Mononuclear cell (primary cell): ENCODE results near the gene AJAP1. TPM values are rescaled to one million over a fixed set of nuclear protein-coding genes. Genes with fewer than 3 reads are reported as not detected.

ENCODE experiments used
- H3K27me3 ChIP-seq: 2 replicates; pipeline ENCODE4 v1.6.0; 2011; ENCODE audit warnings: low read length, control low read depth; ENCODE audit not compliant: insufficient read depth
- H3K4me1 ChIP-seq: 2 replicates; pipeline ENCODE4 v1.5.1; 2011; ENCODE audit warnings: mild to moderate bottlenecking, low read length, control low read depth; ENCODE audit not compliant: insufficient read depth
- H3K4me3 ChIP-seq: 2 replicates; pipeline ENCODE4 v1.5.1; 2011; ENCODE audit warnings: mild to moderate bottlenecking, low read length, moderate library complexity
- H3K9me3 ChIP-seq: 2 replicates; pipeline ENCODE4 v1.5.1; 2011; ENCODE audit warnings: low read depth, mild to moderate bottlenecking, control low read depth, low read length
- total RNA-seq: library from RNA; depleted of rRNA; stranded (reverse); fragments of >200 nt; gene quantifications from one replicate; pipeline ENCODE4 v1.2.3, GENCODE V29; 2012

Gene AJAP1
- total RNA-seq, 1 donor, result under 0.01 TPM

- Histone ChIP-seq H3K9me3 (no peaks in the 10 kb centered on the region), H3K4me1 (no peaks in the 10 kb centered on the region), H3K27me3 (no peaks in the 10 kb centered on the region), H3K4me3 (no peak overlapping the region)
Measured at GRCh38 chr1:4781646-4782045, 127.2 kb downstream of the AJAP1 start.

DNA sequence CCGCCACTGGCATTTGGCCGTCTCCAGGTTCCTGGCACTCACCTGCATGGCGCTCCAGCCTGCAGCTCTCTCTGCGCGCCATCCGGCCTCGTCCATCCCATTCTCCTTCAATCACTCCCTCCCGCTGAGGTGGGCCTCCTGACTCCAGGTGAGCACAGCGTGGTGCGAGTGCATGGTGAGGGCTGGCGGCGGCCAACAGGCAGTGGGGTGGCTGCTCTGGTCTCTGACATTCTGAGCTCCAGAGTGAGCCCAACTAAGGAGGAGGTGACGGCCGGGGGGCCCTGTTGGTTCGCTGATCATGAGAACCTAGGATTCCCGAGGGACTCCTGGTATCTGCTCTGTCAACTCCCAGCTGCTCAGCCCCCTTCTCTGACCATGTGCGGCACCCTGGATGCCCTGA, 130.4 kb downstream of the AJAP1 start:
- no peaks in the 10 kb centered on the region for H3K27me3 ChIP-seq
- no peak overlapping the region for H3K4me3 ChIP-seq
- H3K9me3 ChIP-seq, result no peaks in the 10 kb centered on the region
- H3K4me1 ChIP-seq, result no peaks in the 10 kb centered on the region

DNA sequence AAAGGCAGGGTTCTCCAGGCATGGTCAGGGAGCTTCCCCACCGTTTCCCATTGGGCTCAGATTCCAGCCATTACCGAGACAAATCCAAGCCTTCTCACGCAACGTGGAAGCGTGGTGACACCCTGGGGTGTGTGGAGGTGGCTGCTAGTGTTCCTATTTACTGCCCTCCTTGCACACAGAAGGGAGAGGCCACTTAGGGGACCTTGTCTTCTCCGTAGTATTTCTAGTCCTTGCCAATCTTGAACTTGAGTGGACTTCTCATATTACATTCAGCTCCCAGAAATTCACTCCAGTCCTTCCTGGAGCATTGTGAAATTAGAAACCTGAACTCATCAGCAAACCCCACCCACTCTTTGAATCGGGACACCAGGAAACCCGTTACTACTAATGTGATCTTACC, 131.6 kb downstream of the AJAP1 start:
- no peaks in the 10 kb centered on the region for H3K9me3 ChIP-seq
- no peak overlapping the region for H3K4me3 ChIP-seq
- no peaks in the 10 kb centered on the region for H3K27me3 ChIP-seq
- H3K4me1 ChIP-seq, result no peaks in the 10 kb centered on the region

- H3K27me3 ChIP-seq, result no peaks in the 10 kb centered on the region
- H3K4me1 ChIP-seq, result no peaks in the 10 kb centered on the region
- H3K4me3 ChIP-seq, result no peak overlapping the region
Measured at GRCh38 chr1:4787551-4787950, 133.1 kb downstream of the AJAP1 start.

GRCh38 chr1:4792565-4792964, 138.2 kb downstream of the AJAP1 start:
- H3K27me3 ChIP-seq, result no peaks in the 10 kb centered on the region
- H3K4me1 ChIP-seq, result no peaks in the 10 kb centered on the region
- H3K4me3 ChIP-seq, result no peak overlapping the region
- H3K9me3 ChIP-seq, result no peaks in the 10 kb centered on the region

More at GRCh38 chr1:4787551-4787950, 133.1 kb downstream of the AJAP1 start:
- no peaks in the 10 kb centered on the region for H3K9me3 ChIP-seq

DNA sequence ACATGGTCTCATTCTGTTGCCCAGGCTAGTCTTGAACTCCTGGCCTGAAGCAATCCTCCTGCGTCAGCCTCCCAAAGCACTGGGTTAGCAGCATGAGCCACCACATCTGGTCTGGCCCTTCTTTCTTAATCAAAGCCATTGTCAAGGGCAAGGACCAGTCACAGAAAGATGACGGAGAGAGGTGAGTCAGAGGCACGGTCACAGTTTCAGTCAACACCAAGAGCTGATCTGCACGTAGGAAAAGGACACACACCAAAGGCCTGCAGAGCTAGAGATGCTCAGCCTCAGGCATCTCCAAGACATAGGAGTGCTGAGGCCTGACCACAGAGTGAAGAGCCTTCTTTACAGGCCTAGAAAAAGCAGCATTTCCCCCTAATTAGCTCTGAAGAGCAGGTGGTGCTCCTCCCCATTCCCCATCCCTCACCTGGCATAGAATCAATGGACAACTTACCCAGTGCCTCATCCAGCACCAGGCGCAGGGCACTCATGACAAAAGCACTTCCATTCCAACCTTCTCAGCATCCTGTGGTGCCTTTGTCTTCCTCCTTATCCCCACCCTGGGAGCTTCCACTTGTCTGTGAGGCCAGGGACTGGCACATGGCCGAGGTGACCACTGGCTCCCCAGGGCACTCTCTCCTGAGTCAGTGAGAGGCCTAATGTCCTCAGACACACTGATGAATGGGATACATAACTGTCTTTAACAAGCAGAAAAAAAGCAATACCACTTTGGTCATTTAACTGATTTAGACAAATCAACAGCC, 139.8 kb downstream of the AJAP1 start:
- Histone ChIP-seq H3K9me3 (no peaks in the 10 kb centered on the region), H3K27me3 (no peaks in the 10 kb centered on the region), H3K4me3 (no peak overlapping the region)

DNA sequence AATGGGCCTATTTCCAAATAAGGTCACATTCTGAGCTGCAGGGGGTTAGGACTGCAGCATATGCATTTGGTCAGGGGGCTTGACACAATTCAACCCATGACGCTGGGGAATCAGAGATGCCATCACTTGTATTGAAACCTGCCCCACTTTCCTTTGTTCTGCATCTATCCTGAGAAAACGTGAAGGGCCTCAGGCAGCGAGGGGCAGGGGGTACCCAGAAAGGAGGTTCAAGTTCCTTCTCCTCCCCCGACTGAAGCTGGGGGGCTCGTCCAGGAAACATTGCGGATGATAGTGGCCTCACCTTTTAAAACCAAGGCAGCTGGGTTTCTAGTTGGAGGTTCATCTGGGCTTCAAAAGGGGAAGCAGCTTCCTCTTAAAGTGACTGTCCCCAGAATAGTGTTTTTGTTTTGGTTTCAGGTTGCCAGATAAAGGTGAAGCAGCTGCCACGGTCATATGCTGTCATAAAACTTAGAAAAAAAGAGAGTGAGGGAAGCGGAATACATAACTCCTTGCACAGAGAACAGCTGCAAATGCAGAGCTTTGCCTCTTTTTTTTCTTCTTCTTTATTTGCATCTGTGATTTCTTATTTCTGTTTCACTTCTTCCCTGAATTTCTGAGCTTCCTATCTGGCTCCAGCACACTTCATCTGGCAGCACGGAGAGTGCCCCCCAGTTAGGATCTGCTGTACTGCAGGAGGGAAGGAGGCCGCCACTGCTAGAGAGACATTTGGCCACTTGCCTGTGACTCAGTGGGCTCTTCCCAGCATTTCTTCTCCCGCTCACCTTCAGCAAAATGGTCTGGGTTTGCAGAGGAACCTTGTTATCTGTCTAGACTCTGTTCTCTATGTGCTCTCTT, 142.0 kb downstream of the AJAP1 start:
- Histone ChIP-seq H3K27me3 (no peaks in the 10 kb centered on the region), H3K4me3 (no peak overlapping the region), H3K4me1 (no peaks in the 10 kb centered on the region), H3K9me3 (no peaks in the 10 kb centered on the region)

More for the DNA sequence above, 139.8 kb downstream of the AJAP1 start:
- H3K4me1 ChIP-seq, result no peaks in the 10 kb centered on the region

- Histone ChIP-seq H3K4me3 (no peak overlapping the region), H3K27me3 (no peaks in the 10 kb centered on the region), H3K9me3 (no peaks in the 10 kb centered on the region), H3K4me1 (no peaks in the 10 kb centered on the region)
Measured at GRCh38 chr1:4797016-4797410, 142.6 kb downstream of the AJAP1 start.

DNA sequence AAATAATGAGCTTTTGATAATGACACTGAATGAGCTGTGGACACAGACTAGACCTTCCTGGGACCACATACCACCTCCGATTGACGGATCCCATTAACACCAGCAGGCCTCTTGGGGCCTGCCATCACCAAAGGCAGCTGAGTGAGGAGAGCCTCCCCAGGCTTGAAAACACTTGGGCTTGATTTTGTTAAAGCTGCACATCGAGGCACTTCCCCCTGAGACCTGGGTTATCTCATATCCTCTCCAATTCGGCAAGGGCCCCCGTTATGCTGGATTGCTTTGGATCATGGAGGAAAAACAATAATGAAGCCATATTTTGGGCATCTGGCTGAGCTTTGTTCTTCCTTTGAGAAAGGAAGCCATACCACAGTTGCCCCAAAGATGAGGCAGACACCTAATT, 143.0 kb downstream of the AJAP1 start:
- H3K27me3 ChIP-seq, result no peaks in the 10 kb centered on the region
- no peaks in the 10 kb centered on the region for H3K9me3 ChIP-seq
- no peaks in the 10 kb centered on the region for H3K4me1 ChIP-seq
- no peak overlapping the region for H3K4me3 ChIP-seq

GRCh38 chr1:4801192-4801924, 146.9 kb downstream of the AJAP1 start:
- H3K4me3 ChIP-seq, result no peak overlapping the region
- no peaks in the 10 kb centered on the region for H3K9me3 ChIP-seq
- H3K27me3 ChIP-seq, result no peaks in the 10 kb centered on the region
- H3K4me1 ChIP-seq, result no peaks in the 10 kb centered on the region

DNA sequence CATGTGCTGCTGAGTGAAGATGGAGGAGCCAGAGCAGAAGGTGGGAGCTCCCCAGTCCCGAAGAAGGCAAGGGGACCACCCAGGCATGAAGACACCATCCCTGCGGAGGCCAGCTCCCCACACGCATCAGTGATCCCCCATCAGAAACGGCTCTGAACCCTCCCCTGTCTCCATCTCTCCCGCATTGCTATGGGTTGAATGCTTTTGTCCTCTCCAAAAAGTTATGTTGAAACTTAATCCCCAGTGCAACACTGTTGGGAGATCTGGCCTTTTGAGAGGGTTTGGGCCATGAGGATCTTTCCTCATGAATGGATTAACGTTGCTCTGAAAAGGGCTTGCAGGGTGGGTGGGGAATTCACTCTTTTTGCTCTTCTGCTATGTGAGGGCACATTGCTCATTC, 147.6 kb downstream of the AJAP1 start:
- Histone ChIP-seq H3K9me3 (no peaks in the 10 kb centered on the region), H3K4me1 (no peaks in the 10 kb centered on the region), H3K4me3 (no peak overlapping the region), H3K27me3 (no peaks in the 10 kb centered on the region)

- H3K27me3 ChIP-seq, result no peaks in the 10 kb centered on the region
- H3K4me1 ChIP-seq, result no peaks in the 10 kb centered on the region
- no peaks in the 10 kb centered on the region for H3K9me3 ChIP-seq
- no peak overlapping the region for H3K4me3 ChIP-seq
Measured at GRCh38 chr1:4803335-4803734, 148.9 kb downstream of the AJAP1 start.

GRCh38 chr1:4805987-4806386, 151.6 kb downstream of the AJAP1 start:
- Histone ChIP-seq H3K27me3 (peaks cover 6% of the 10 kb centered on the region), H3K9me3 (no peaks in the 10 kb centered on the region), H3K4me3 (no peak overlapping the region), H3K4me1 (no peaks in the 10 kb centered on the region)

DNA sequence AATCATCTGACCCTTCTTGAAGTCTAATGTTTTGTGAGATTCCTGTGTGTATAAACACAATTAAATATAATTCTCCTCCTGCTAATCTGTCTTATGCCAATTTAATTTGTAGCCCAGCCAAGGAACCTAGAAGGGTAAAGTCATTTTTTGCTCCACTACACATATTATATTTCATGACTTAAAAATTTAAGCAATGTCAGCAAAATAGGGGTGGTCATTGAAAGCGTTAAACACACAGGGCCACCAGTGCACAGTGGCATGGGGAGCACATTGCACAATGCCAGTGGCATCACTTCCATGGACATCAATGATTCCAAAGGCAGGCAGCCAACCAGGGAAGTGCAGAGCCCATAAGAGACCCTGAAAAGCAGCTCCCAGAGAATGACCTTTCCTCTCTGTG, 166.1 kb downstream of the AJAP1 start:
- Histone ChIP-seq H3K27me3 (no peaks in the 10 kb centered on the region), H3K9me3 (no peaks in the 10 kb centered on the region), H3K4me3 (no peak overlapping the region), H3K4me1 (no peaks in the 10 kb centered on the region)

DNA sequence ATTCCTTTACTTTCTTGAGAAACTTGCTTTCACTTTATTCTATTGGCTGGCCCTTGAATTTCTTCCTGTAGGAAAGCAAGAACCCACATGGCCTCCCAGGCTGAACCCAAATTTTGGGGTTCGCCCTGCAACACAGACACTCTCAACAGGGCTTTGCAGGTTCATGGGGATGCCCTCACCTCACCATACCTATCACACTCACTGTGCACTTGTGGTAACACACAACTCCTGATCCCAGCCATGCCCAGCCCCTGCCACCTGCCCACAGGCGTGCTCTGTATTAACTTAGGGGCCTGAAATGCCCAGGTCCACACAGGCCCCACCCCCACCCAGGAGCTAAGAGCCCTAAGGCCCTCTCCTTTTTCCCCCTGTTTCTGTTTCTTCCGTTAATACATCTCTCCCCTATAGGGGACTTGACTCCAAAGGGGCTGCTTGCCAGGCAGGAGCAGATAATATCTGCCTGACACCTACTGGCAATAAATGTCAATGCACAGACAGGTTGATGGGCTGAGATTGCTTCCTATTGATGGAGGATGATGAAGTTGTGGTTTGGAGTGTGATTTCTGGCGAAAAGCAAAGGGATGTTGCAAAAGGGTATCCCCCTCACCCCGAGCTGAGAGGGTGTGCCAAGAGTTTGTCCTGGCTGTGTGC, 171.5 kb downstream of the AJAP1 start:
- Histone ChIP-seq H3K4me3 (no peak overlapping the region), H3K27me3 (no peaks in the 10 kb centered on the region), H3K4me1 (no peaks in the 10 kb centered on the region), H3K9me3 (no peaks in the 10 kb centered on the region)
